Myocyte (in vitro differentiated cells): ENCODE data around the gene MRPL52. TPM values are rescaled to one million over a fixed set of nuclear protein-coding genes. Genes with fewer than 3 reads are reported as not detected.
"Not testable (repeated sequence)": the region's sequence is repeated elsewhere in the genome, so short reads cannot be mapped to it uniquely, and the experiment has no call there.

Experiments used
- DNase-seq: peaks from one replicate; pipeline ENCODE4 v3.0.0-alpha.2; 2012; ENCODE audit warnings: low read depth
- total RNA-seq: library from RNA; depleted of rRNA; stranded (reverse); fragments of >200 nt; gene quantifications from 2 replicates; pipeline ENCODE4 v1.2.3, GENCODE V29; 2014

MRPL52 gene
- total RNA-seq, 1 donor from 2014 or later: 21.8 TPM

DNA sequence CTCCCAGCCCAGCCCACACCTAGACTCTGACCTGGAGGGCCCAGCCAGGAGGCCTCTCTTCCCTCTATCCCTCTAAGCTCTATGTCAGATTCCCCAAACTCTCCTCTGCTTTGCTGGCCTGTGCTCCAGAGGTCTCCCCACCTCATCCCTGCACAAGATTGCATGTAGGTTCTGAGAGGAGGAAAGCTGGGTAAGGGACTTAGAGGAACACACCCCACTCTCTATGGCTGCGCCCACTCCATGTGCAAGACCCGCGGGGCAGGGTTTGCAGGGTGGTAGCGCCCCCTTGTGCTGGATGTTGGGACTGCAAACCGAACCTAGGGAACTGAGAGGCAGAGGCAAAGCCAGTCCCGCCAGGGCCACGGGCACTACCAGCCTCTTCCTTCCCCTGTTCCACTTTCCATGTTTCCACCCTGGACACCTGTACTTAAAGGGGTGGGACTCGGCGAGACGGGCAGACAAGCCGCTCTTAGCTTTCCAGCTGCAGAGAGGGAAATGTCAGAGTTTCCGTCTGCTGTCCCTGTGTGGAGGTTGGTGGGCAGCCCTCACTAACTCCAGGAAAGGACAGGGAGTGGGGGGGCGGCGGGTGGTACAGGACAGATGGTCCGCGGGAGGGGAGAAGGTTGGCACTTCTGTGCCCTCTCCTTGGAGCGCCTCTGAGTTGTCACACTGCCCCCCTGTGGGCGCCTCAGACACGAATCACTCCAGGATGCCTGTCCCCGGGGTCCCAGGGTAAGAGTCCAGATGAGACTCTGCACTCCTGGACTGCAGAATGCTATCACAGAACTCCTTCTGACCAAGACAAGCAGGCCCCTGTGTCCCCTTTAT lies 23.5 kb downstream of the MRPL52 start:
- peak; percentile 92 for DNase-seq

DNA sequence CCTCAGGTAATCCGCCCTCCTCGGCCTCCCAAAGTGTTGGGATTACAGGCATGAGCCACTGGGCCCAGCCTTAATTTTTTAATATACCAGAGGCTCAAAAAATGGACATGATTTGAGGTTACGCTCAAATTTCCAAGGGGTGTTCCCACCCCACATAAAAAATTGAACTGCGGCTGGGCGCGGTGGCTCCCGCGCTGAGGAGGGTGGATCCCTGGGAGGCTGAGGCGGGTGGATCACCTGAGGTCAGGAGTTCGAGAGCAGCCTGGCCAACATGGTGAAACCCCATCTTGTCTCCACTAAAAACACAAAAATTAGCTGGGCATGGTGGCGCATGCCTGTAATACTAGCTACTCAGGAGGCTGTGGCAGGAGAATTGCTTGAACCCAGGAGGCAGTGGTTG lies 24.6 kb downstream of the MRPL52 start:
- DNase-seq: not testable (repeated sequence)

DNA sequence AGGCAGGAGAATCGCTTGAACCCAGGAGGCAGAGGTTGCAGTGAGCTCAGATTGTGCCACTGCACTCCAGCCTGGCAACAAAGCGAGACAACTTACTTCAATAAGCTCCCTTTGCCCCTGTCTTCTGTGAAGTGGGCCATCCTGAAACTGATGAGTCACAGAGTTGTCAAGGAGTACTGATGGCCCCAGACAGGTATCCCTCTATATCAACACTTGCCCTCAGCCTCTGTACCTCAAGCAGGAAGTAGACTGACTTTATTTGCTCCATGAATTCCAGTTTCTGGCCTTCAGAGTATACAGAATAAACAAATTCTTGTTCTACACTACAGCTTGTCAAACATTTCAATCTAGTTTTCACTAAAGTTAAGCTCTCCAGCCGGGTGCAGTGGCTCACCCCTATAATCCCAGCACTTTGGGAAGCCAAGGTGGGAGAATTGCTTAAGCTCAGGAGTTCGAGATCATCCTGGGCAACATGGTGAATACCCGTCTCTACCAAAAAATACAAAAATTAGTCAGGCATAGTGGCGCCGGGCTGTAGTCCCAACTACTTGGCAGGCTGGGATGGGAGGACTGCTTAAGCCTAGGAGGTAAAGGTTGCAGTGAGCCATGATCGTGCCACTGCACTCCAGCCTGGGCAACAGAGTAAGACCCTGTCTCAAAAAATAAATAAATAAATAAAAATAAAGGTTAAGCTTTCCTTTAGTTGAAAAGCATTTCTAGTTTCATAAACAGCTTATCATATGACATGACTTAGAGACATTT lies 25.5 kb downstream of the MRPL52 start:
- no peak for DNase-seq

DNA sequence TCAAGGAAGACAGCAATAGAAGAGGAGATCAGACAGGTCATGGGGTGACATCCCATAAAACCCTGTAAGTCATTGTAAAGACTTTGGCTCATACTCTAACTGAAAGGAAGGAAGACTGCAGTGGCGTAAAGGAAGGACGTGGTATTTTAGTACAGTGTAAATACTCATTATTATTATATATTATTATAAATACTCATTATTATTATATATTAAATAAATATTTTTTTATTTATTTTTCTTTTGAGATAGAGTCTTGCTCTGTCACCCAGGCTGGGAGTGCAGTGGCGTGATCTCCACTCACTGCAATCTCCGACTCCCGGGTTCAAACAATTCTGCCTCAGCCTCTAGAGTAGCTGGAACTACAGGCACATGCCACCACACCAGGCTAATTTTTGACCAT lies 26.7 kb downstream of the MRPL52 start:
- no peak for DNase-seq

DNA sequence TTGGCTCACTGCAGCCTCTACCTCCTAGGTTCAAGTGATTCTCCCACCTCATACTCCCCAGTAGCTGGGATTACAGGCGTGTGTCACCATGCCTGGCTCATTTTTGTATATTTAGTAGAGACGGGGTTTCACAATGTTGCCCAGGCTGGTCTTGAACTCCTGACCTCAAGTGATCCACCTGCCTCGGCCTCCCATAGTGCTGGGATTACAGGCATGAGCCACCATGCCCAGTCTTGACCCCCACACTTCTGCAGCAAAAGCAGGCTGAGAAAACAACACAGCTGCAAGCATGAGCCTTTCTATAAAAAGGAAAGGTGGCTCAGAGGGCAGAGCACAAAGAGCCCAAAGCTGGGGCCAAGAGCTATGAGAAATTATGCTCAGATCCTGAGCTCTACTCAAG lies 30.7 kb downstream of the MRPL52 start:
- not testable (repeated sequence) for DNase-seq

DNA sequence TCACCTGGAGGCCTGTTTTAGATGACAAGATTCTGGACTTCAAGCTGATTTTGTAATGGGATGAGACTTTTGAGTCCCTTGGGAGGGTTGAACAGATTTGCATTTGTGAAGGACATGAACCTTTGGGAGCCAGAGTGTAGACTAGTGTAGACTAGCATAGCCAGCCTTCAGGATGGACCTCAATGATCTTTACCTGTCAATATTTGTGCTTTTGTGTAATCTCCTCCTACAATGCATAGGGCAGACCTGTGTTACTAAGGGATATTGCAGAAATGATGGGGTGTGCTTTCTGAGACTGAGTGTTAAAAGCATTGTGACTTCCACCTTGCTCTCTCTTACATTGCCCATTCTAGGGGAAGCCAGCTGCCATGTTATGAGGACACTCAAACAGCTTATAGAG lies 32.0 kb downstream of the MRPL52 start:
- DNase-seq: no peak

DNA sequence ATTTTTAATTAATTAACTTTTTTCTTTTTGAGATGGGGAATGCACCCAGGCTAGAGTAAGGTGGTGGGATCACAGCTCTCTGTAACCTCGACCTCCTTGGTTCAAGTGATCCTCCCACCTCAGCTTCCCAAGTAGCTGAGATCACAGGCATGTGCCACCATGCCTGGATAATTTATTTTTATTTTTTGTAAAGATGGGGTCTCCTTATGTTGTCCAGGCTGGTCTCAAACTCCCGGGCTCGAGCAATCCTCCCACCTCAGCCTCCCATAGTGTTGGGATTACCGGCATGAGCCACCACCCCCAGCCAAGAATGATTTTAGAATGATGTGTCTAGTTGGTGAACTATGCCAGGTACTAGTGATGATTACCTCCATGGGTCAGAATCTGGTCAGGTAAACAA lies 35.3 kb downstream of the MRPL52 start:
- DNase-seq: no peak

DNA sequence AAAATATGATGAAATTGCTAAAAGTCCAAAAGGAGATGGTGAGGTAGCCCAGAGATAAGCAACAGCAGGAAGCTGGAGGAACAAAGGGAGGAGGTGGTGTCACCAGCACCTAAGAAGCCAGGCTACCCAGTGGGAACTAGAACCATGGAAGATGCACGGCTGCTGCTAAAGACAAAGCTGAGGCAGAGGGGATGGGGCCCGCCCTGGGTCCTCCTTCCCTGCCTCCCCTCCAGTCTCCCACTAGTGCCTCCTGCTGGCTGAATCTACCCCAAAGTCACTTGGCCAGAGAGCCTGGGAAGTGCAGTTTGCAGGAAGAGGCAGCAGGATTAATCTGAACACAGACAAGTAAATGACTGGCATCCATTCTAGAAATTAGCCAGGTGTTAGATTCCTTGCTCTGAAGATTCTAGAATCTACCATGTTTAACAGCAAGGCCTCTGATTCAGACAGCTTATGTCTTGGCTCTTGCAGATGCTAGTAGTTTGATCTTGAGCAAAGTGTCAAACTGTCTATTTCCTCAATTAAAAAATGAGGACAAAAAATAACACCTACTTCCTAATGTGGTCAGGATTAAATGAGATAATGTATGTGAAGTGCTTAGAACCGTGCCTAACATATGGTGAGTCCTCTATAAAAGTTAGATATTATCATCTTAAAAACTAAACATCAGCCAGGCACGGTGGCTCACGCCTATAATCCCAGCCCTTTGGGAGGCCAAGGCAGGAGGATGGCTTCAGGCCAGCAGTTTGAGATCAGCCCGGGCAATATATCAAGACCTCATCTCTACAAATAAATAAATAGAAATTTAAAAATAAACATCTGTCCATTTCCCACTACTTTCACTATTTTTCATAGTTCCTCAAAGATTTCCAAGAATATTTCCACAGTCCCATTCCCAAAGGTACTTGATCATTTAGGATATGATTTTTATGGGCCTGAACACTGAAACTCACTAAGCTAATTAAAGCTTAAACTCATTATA lies 36.0 kb downstream of the MRPL52 start:
- no peak for DNase-seq

DNA sequence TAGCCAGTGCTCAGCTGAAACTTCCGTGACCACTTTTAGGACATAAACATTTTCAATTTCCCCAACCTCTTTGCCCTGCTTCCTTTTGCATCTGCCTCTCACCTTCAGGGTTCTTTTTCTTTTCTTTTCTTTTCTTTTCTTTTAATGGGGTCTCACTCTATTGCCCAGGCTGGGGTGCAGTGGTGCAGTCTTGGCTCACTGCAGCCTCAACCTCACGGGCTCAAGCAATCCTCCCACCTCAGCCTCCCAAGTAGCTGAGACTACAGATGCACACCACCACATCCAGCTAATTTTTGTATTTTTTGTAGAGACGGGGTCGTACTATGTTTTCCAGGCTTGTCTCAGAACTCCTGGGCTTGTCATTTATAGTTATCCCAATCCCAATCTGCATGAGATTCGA lies 37.2 kb downstream of the MRPL52 start:
- DNase-seq: no peak

DNA sequence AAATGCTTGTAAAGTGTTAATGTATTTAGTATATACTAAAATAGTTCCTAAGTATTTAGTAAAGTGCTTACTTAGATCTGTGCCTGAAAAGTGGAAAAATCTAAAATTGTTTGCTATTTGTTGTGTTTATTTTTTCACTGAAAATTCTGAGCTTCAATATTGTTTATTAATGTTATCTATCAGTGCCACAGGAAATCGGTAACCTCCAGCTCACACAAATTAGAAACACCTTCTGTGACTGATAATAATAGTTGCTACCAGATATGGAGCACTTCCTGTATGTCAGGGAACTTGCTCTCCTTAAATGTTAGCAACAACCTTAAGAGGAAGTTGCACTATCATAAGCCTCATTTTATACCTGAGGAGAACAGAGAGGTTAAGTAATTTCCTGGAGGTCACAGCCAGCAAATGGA lies 41.1 kb downstream of the MRPL52 start:
- DNase-seq: no peak

DNA sequence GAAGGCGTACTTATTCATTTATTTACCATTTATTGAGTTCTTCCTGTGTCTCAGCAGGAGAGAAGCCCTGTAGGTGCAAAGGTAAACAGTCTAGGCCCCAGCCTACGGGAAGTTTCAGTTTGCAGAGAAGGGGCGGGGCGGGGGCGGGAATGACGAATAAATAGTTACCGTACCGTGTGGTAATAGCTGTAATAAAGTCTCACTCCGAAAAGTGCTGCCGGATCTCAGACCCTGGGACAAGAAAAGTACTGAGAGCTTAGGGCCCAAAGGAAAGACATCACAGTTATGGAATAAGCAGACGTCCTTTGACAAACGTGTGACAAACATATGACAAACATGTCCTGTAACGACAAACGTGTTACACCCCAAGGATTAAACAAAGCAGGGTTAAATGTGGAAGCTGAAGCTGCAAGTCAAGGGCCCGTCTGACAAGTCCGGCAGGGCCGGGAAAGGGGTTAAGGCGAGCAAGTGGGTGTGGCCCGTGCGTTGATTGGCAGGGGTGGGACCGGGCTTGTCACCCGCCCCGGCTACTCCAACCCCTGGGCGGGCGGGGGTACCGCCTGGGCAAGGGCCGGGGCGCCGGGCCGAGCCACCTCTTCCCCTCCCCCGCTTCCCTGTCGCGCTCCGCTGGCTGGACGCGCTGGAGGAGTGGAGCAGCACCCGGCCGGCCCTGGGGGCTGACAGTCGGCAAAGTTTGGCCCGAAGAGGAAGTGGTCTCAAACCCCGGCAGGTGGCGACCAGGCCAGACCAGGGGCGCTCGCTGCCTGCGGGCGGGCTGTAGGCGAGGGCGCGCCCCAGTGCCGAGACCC lies 41.7 kb downstream of the MRPL52 start, which contains the start of gene LRP10:
LRP10 (plus strand) TSS at position 517 of the 809 bp plus-strand sequence. CDS start 564 bp downstream, outside the sequence.
- DNase-seq: peak; percentile 96

DNA sequence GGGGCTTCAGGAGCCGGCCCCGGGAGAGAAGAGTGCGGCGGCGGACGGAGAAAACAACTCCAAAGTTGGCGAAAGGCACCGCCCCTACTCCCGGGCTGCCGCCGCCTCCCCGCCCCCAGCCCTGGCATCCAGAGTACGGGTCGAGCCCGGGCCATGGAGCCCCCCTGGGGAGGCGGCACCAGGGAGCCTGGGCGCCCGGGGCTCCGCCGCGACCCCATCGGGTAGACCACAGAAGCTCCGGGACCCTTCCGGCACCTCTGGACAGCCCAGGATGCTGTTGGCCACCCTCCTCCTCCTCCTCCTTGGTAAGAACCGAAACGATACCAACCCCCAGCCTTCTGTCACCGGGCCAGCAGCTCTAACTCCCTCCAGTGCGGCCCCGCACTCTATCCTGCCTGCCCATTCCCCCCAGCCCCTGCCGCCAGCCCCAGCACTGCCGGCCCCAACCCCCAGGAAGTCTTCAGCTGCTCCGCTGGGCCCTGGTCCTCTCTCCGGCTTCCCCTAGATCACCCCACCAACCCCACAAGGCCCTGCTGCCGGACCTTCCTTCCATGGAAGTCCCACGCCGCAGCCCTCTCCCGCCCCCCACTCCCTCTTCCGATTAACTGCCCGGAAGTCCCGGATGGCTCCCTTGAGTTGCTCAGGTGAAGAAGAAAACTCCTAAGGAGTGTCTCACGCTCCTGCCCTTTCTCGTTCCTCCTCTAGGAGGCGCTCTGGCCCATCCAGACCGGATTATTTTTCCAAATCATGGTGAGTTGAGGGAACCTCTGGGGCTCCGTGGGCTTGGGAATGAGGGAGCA lies 42.5 kb downstream of the MRPL52 start:
- peak; percentile 94 for DNase-seq

DNA sequence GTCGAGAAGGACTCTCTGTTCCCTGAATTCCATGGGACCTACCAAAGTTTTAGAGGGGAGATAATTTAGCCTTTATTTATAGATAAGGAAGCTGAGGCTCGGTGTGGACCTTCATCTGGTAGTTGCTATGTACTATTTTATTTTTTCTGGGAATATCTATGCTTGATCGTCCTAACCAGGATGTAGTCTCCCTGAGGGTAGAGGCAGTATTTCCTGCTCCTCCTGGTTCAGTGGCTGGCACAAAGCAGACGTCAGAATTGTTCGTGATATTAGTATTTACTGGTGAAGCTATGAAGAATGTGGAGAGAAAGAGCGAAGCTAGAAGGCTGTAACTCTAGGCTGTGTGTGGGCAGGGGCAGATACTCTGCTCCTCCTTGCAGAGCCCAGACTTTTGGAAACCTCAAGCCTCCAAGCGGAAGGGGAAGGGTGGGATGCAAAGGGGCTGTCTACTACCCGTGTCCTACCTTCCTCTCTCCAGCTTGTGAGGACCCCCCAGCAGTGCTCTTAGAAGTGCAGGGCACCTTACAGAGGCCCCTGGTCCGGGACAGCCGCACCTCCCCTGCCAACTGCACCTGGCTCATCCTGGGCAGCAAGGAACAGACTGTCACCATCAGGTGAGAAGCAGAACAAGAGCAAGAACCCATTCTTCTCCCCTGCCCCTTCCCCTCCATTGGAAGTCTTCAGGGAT lies 43.3 kb downstream of the MRPL52 start:
- no peak for DNase-seq

DNA sequence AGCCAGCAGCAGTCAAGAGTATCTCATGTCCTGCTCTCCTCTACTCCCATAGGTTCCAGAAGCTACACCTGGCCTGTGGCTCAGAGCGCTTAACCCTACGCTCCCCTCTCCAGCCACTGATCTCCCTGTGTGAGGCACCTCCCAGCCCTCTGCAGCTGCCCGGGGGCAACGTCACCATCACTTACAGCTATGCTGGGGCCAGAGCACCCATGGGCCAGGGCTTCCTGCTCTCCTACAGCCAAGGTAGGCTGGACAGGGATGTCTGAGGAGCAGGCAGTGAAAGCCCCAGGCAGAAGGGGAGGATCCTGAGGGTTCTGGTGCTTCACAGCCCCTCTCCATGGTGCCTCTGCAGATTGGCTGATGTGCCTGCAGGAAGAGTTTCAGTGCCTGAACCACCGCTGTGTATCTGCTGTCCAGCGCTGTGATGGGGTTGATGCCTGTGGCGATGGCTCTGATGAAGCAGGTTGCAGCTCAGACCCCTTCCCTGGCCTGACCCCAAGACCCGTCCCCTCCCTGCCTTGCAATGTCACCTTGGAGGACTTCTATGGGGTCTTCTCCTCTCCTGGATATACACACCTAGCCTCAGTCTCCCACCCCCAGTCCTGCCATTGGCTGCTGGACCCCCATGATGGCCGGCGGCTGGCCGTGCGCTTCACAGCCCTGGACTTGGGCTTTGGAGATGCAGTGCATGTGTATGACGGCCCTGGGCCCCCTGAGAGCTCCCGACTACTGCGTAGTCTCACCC lies 45.5 kb downstream of the MRPL52 start:
- no peak for DNase-seq

DNA sequence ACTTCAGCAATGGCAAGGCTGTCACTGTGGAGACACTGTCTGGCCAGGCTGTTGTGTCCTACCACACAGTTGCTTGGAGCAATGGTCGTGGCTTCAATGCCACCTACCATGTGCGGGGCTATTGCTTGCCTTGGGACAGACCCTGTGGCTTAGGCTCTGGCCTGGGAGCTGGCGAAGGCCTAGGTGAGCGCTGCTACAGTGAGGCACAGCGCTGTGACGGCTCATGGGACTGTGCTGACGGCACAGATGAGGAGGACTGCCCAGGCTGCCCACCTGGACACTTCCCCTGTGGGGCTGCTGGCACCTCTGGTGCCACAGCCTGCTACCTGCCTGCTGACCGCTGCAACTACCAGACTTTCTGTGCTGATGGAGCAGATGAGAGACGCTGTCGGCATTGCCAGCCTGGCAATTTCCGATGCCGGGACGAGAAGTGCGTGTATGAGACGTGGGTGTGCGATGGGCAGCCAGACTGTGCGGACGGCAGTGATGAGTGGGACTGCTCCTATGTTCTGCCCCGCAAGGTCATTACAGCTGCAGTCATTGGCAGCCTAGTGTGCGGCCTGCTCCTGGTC lies 46.1 kb downstream of the MRPL52 start:
- DNase-seq: no peak

DNA sequence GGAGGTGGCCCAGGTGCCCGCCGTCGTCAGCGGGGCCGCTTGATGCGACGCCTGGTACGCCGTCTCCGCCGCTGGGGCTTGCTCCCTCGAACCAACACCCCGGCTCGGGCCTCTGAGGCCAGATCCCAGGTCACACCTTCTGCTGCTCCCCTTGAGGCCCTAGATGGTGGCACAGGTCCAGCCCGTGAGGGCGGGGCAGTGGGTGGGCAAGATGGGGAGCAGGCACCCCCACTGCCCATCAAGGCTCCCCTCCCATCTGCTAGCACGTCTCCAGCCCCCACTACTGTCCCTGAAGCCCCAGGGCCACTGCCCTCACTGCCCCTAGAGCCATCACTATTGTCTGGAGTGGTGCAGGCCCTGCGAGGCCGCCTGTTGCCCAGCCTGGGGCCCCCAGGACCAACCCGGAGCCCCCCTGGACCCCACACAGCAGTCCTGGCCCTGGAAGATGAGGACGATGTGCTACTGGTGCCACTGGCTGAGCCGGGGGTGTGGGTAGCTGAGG lies 47.4 kb downstream of the MRPL52 start:
- DNase-seq: no peak
